GM19438 (cell line): ENCODE results near the gene IL3RA.

Experiments used
- ATAC-seq: cut with Tn5 transposase; IDR thresholded peaks from one replicate; pipeline ENCODE4 v1.9.1; 2021; ENCODE audit warnings: low read depth; ENCODE audit not compliant: unreplicated experiment

The IL3RA gene

GRCh38 chrX:1378306-1378759 lies 41.7 kb downstream of the IL3RA start:
- ATAC-seq, result no peak

DNA sequence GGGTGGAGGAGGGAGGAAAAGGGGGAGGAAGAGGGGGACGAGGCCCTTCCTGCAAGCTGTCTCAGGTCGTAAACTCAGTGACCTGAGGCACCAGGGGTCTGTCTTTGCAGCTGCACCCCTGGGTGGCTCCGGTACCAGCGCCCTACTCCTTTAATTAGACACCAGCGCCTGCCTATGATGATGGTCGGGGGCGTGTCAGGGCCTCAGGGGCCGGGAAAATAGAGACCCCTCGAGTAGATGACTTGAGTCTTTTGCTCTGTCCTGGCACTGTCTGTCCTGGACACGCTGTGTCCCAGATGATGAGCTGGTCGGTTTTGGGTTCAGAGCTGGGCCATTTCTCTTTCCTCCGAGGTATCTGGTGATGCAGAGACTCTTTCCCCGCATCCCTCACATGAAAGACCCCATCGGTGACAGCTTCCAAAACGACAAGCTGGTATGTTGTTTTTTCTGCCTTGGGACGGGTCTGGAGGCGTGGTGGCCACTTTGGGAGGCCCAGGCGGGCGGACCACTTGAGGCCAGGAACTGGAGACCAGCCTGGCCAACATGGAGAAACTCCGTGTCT lies 44.2 kb downstream of the IL3RA start:
- ATAC-seq, result no peak

DNA sequence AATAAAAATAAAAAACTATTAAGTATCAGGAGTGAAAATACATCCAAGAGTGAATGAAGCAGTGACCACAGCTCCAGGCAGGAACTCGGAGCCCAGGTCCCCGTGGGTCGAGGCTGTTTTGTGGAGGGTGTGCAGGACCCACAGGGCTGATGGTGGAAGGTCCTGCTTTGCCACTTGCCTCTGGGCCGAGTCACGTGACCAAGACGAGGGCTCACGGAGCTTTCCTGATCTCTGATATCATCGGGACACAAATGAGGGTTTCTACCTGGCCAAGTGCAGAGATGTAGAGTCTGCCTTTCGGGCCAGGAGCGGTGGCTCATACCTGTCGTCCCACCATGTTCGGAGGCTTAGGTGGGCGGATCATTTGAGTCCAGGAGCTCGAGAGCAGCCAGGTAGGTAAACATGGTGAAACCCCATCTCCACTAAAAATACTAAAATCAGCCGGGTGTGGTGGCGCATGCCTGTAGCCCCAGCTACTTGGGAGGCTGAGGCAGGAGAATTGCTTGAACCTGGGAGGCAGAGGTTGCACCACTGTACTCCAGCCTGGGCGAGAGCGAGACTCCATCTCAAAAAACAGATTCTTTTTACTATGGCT lies 48.2 kb downstream of the IL3RA start:
- ATAC-seq, result no peak

DNA sequence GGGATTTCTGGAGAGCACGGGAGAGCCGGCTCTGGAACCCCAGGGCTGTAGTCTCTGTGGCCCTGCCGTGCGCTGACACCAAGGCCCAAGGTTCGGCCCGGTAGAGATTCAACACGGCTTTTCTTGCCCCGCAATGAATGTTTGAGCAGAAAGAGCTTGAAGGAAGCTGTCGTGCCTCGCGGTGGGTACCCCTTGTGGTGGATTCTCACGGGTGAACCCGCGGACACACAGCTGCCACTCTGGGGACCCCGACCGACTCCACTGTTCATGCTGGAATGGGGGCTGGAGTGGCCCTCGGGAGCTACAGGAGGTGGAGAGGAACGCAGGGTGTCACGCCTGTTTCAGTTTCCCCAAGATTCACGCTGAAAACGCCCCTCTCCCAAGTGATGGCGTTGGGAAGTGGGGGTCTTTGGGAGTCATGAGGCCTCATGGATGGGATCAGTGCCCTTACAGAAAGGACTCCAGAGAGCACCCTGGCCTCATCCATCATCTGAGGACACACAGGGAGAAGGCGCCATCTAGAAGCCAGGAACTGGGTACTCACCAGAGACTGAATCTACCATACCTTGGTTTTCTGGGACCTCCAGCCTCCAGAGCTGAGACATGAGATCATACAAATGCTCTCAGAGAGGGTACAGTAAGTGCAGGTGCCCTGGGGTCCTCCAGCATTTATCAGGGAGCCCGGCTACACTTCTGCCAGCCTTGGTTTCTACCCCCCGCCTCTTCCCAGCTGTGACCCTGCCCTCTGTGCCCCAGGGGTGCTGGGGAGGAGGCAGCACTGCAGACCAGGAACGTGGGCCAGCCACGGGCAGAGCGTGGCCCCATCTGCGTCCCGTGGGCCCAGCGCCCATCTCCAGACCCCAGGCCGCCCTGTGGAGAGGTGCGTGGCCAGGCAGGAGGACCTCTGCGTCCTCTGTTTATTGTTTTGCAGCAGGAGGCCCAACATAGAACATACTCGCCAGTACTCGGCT lies 49.0 kb downstream of the IL3RA start:
- no peak for ATAC-seq

- ATAC-seq, result no peak
These were observed 49.9 kb downstream of the IL3RA start for GRCh38 chrX:1386338-1387127.

DNA sequence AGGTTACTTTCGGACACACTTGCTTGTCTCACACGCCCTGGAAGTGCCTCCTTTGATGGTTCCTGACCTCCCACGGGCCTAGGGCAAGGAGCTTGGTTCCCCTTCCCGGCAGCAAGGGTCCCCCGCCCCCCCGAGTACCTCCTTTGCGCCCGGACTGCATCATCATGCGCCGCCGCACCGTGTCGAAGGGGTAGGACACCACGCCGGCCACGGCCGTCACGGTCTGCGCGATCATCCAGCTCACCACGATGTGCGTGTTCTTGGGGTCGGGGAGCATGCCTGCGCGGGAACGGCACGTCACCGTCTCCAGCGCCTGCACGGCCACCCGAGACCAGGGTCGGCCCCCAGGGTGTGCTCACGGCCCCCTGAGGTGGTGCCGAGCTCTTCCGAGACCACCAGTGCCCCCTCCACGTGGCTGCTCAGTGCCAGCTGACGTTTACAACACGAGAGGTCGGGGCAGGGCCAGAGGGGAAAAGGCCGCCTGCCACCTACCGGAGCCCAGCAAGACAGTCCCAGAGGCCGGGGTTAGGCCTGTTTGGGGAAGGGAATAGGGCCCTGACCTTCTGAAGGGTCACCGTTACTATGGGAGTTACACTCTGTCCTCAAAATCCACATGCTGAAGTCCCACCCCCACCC lies 50.7 kb downstream of the IL3RA start:
- no peak for ATAC-seq

DNA sequence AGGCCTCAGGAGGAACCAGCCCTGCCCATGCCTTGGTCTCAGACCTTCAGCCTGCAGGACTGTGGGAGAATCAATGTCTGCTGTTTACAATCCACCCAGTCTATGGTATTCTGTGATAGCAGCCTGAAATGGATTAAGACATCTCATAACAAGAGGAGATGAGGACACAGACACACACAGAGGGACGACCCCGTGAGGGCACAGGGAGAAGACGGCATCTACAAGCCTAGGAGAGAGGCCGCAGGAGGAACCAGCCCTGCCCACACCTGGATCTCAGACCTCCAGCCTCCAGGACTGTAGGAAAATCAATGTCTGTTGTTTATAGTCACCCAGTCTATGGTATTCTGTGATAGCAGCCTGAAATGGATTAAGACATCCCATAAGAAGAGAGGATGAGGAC lies 52.1 kb downstream of the IL3RA start:
- no peak for ATAC-seq

DNA sequence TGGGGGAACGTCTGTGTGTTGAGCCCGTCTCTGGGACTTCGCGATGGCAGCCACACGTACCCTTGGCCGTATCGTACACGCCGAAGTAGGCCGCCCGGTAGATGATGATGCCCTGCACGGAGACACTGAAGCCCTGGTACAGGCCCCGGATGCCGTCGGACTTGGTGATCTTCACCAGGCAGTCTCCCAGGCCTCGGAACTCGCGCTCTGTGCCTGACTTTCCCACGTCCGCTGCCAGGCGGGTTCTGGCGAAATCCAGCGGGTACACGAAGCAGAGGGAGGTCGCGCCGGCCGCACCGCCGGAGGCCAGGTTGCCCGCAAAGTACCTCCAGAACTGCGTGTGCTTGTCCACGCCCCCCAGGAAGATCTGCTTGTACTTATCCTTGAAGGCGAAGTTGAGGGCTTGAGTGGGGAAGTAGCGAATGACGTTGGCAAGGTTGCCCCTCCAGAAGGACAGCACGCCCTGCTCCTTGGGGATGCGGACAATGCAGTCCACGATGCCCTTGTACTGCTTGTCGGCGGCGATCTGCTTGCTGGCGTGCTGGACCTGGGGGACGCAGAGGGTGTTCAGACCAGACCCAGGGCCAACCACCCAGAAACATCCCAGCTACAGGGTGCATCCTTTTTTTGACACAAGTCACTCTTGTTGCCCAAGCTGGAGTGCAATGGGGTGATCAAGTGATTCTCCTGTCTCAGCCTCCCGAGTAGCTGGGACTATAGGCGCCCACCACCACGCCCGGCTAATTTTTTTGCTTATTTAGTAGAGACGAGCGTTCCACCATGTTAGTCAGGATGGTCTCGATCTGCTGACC lies 52.8 kb downstream of the IL3RA start:
- ATAC-seq, result no peak

- ATAC-seq, result no peak
These were observed 53.4 kb downstream of the IL3RA start for GRCh38 chrX:1389993-1390285.

- ATAC-seq, result no peak
These were observed 54.2 kb downstream of the IL3RA start for GRCh38 chrX:1390621-1391369.

DNA sequence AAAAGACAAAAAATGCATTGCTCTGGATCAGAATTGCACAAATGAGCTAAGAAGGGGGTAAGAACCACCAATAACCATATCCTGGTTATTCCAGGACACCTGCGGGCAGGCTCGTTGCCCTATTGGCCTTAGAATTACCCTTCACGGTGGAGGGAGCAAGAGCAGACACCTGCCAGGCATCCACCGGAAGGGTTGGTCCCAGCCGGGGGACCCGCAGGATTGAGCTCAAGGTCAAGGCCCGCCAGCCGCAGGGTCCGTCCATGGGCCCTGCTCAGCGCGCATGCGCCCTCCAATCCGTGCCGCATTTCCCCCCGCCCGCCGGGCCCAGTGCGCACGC lies 54.8 kb downstream of the IL3RA start:
- no peak for ATAC-seq

DNA sequence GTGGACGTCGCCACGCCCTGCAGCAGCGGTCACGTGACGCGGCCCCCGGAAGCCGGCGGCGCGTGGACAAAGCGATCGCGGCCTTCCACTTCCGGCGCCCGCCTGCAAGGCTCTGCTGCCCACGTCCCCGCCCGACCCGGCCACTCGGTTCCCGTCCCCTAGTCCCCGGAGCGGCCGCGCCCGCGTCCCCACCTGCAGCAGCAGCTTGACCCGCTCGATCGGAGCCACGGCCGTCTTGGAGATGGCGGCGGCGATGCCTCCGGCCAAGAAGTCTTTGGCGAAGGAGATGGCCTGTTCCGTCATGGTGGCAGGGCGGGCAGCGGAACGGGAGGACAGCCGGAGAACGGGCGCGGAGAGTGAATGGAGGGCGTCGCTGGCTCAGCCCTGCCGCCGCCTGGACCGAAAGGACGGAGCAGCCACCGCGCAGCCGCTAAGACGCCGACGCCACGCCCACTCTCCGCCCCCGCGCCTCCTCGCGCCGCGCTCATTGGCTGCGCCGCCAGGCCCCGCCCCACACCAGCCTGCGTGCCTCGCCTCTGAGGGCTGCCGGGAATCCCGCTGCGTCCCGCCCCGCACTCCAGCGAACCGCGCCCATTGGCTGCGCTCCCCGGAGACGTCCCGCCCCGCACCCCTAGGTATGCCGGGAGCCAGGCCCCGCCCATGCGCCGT lies 55.3 kb downstream of the IL3RA start, which contains the start of gene SLC25A6:
TSS of gene SLC25A6 (minus strand) at position 407 of the 669 bp plus-strand sequence. CDS start at position 303, 104 bp downstream.
- ATAC-seq, result peak; percentile 90

GRCh38 chrX:1392376-1393068 lies 55.9 kb downstream of the IL3RA start:
- ATAC-seq, result peak; percentile 28

DNA sequence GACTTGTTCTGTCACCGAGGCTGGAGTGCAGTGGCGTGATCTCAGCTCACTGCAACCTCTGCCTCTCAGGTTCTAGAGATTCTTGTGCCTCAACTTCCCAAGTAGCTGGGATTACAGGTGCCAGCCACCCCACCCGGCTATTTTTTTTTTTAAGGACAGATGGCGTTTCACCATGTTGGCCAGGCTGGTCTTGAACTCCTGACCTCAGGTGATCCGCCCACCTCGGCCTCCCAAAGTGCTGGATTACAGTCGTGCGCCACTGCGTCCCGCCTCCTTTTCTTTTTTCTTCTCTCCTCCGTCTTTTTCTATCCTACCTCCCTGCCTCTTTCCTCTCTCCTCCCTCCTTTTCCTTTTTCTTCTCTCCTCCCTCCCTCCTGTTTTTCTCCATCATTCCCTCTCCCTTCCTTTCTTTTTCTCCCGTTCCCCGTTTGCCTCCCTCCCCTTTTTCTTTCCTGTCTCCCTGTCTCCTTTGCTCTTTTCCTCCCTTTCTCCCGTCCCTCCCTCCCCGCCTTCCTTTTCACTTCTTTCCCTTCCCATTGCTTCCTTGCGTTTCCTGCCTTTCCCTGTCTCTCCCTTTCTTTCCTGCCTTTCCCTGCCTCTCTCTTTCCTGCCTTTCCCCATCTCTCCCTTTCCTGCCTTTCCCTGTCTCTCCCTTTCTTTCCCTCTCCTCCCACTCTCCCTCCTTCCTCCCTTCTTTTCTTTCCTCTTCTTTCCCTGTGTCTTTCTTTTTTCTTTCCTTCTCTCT lies 57.5 kb downstream of the IL3RA start:
- no peak for ATAC-seq

DNA sequence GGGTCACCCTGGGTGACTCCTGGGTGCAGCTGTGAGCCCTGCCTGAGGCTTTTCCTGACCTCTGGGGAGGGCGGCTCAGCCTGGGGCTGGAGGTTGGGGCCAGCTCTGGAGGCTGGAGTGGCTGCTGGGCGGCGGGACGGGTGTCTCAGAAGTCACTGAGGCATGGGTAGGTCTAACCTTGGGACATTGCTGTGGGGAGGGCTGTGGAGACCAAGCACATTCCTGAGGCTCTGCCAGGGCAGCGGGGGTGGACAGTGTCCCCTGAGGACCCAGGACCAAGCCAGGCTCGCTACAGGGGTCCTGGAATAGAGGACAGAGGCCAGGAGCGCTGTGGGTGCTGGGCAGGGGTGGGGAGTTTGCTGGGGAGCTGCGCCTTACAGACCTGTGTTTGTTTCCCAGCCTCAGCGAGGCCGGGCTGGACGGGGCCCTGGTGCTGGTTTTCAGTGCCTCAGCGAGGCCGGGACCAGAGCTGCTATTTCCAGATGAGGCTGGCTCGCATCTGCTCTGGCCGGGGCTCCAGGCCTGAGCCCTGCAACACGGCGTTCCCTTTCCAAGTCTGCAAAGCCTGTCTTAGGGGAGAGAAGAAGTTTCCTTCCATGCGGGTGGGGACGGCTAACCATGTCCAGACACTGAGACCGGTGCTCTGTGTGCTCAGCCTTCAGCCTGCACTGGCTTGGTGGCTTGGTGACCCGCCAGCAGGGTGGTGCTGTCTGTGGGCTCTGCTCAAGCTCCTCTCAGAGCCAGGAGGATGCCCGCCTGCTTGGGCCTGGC lies 58.3 kb downstream of the IL3RA start:
- no peak for ATAC-seq

- no peak for ATAC-seq
These were observed 59.1 kb downstream of the IL3RA start for GRCh38 chrX:1395646-1396216.
